CD4-positive, alpha-beta T cell treated with Interleukin-10 for 1 hour (primary cell): ENCODE results near the gene SYT5.

Source experiments
- DNase-seq: peaks from one replicate; pipeline ENCODE4 v3.0.0-alpha.2; 2020

SYT5 gene

DNA sequence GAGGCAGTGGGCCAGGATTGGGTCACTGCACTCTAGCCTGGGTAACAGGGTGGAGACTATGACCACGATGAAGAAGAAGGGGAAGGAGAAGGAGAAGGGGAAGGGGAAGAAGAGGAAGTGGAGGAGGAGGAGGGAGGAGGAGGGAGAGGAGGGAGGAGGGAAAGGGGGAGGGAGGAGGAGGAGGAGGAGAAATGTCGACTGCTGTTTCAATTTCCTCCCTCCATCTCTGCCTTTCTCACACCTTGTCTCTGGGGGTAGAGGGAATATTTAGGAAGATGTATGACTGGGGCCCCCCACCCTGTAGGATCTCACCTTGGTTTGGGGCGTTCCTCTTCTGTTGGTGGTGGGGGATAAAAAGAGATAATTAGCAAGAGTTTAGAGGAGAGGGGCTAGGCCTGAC, 34.9 kb downstream of the SYT5 start:
- DNase-seq: no peak

DNA sequence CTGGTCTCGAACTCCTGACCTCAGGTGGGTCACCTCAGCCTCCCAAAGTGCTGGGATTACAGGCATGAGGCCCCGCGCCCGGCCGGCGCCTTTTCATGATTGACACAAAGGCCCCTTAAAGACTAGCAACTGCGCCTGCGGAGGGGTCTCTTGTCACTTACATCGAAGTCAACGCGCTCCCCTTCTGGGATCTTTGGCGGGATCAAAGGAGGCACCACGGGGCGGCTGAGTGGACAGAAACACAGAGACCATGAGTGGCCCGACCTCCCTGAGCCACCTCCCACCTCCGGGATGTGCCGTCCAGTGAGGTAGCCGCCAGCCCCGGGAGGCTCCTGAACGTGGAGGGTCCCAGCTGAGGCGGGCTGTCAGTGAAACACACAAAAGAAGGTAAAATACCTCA, 38.4 kb downstream of the SYT5 start:
- DNase-seq: no peak

DNA sequence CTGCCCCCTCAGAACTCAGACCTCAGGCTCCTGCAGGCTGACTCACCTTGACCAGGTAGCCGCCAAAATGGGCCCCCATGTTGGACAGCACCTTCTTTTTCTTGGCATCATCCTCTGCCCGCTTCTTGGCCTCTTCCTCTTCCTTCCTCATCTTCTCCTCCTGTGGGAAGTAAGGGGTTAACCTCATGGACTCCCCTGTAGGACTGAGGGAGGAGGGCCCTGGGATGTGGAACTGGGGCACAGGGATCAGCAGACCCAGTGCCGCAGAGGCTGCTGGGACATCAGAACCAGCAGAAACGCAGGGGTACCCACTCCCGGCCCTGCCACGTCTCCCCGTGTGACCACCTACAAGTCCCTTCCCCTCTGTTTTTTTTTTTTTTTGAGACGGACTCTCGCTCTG, 42.2 kb downstream of the SYT5 start:
- DNase-seq: no peak

DNA sequence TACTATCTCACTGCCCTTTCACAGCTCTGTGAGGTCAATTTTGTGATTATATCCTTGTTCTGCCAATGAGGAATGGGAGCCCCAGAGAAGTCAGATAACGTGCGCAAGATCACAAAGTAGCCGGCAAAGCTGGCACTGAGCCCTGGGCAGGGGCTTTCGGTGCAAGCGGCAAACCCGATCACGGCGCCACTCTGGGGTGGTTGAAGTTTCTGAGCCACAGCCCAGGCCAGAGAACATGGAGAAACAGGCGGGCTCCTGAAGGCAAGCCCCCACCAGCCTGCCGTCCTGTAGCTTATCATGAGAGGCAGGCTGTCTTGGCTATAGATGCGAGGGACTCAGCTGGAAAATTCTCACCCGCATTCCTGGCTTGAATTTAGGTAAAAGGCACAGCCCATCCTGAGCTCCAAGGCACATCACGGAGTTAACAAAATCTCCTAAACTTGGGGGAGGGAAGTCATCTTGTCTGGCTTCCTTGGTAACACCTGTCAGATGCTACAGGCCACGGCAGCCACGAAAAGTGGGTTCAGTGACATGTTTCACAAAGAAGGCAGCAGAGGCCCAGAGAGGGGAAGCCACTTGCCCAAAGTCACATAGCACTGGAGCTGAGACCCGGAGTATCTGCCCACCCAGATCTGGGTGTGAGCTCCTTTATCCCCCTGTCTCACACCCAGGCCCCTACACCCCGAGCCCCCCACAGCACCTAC, 43.5 kb downstream of the SYT5 start:
- no peak for DNase-seq

GRCh38 chr19:55134736-55135135, 45.4 kb downstream of the SYT5 start:
- DNase-seq: no peak

GRCh38 chr19:55133639-55134444, 46.2 kb downstream of the SYT5 start:
- no peak for DNase-seq

DNA sequence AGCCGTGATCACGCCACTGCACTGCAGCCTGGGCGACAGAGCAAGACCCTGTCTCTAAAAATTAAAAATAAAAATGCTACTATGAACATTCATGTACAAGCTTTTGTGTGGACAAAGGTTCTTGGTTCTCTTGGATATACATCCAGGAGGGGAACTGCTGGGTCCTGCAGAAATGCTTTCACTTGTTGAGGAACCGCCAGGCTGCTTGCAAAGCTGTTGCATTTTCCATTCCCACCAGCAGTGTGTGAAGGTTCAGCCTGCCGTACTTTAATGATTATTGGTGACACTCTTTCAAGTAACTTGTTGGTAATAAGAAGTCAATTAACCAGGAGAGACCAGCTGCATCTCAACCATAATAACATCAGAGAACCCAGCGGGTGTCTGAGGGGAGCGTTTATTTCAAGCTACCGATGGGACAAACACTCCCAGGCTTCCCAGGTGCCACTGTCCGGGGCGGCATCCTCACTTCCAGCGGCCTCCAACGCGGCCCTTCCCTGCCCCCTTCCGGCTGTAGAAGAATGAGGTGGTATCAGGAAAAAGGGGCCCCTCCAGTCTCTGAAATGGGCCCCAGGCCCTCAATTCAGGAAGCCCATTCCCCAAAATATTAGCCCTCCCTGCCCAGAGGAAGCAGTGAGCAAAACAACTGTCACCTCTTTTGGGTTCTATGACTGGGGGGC, 47.5 kb downstream of the SYT5 start:
- DNase-seq: no peak

- DNase-seq: no peak
These were observed 48.7 kb downstream of the SYT5 start for GRCh38 chr19:55131421-55131820.
